ENCODE data around the gene CREBZF.
A peak's percentile ranks its signal among the peaks of the same experiment; 100 is the strongest.

Gene CREBZF, protein sequence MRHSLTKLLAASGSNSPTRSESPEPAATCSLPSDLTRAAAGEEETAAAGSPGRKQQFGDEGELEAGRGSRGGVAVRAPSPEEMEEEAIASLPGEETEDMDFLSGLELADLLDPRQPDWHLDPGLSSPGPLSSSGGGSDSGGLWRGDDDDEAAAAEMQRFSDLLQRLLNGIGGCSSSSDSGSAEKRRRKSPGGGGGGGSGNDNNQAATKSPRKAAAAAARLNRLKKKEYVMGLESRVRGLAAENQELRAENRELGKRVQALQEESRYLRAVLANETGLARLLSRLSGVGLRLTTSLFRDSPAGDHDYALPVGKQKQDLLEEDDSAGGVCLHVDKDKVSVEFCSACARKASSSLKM

DNA sequence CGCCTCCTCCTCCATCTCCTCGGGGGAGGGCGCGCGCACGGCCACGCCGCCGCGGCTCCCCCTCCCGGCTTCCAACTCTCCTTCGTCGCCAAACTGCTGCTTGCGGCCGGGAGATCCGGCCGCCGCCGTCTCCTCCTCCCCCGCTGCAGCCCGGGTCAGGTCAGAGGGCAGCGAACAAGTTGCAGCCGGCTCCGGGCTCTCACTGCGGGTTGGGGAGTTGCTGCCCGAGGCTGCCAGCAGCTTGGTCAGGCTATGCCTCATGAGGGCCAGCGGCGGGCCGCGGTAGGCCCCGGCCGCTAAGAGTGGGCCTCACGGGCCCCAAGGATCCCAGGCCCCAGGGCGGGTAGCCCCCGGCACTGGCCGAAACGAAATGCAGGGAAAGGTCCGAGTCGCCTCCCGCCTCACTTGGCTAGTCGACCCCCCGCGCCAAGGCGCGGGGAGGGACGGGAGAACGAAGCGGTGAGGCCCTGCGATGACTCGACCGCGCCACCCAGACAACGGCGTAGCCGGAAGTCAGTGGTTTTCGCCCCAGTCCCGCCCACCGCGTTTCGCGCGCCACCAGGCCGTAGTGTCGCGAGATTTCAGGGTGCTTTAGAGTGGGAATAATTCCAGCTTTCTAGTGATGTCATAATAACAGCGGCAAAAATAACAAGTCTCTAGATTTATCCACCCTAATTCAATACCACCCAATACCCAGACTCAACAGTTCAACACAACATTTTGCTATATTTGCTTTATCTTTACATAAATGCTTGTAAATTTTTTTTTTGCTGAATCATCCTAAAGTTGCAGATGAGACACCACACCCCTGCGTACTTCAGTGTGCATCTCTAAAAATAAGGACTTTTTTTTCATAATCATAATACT lies at the start of gene CREBZF:
Gene CREBZF, minus strand, starts transcription at position 515 of the 867 bp plus-strand sequence. Its CDS starts 254 bp downstream, at position 261.
- DNase-seq (ENCODE audit: low read depth) = peak; percentile 88

DNA sequence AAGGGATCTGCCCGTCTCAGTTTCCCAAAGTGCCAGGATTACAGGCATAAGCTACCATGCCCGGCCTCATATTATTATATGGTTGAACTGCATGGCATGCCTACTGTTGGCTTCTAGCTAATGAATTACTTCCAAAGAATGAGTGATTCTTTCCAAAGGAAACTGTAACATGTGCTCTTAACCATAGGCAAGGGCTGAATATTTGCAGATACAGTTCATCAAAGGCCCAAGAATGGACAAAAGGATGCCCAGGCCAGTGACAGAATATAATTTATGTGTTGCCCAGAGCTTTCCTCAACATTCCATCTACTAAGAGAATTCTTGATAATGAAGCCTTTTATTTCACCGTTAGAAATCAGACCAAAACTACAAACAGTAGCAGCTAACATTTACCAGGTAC lies 48.0 kb upstream of the CREBZF start:
- DNase-seq (ENCODE audit: low read depth) = no peak

- no peak for DNase-seq (ENCODE audit: low read depth)
These were observed 46.0 kb upstream of the CREBZF start for GRCh38 chr11:85710917-85711316.

DNA sequence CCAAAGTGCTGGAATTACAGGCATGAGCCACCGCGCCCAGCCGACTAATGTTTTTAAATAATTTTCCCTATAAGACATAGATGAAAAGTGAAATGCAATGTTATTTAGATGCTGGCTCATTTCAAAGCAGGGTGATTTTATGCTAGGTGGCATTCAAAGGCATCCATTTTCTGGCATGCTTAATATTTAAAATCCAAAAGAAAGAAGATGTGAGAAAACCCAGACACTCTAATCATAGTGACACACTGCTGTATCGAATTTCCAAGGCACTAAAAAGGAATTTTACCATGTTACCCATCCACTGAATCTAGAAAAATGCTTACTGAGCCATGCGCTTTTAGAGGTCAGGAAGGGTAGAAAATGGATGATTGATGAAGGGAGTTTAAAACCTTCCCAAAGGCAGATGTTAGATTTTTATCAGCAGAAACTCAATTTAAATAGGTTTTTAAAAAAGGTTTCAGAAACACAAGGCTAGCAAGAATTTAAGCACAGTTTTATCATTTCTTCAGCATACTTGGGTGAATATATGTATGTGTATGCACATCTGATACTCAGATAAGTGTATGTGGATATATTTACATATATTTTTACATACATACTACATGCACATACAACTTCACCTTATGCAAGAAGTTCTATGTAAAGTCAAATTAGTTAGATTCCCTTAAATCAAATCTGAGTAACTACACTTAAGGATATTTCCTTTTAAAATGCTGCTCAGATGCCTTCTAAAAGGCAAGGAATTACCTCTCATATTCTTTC lies 45.2 kb upstream of the CREBZF start:
- DNase-seq (ENCODE audit: low read depth) = no peak

- DNase-seq (ENCODE audit: low read depth) = no peak
These were observed 40.9 kb upstream of the CREBZF start for GRCh38 chr11:85705800-85706199.

DNA sequence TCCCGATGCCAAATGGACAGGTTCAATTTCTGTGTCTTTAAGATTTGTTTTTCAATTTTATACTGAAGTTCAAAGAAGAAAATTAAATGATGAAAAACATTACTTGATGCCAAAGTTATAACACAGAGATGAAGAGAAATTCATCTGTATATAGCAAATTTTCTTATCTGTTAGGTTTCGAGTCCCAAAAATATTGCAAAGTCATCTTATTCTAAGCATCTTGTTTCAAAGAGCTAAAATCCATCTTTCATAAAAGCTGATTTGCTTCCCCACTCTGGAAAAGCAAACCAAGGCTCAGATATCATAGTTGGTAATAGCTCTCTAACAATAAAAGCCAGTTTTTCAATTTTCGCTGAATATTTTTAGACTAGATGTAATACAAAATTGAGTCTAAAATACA lies 40.0 kb upstream of the CREBZF start:
- DNase-seq (ENCODE audit: low read depth) = no peak

DNA sequence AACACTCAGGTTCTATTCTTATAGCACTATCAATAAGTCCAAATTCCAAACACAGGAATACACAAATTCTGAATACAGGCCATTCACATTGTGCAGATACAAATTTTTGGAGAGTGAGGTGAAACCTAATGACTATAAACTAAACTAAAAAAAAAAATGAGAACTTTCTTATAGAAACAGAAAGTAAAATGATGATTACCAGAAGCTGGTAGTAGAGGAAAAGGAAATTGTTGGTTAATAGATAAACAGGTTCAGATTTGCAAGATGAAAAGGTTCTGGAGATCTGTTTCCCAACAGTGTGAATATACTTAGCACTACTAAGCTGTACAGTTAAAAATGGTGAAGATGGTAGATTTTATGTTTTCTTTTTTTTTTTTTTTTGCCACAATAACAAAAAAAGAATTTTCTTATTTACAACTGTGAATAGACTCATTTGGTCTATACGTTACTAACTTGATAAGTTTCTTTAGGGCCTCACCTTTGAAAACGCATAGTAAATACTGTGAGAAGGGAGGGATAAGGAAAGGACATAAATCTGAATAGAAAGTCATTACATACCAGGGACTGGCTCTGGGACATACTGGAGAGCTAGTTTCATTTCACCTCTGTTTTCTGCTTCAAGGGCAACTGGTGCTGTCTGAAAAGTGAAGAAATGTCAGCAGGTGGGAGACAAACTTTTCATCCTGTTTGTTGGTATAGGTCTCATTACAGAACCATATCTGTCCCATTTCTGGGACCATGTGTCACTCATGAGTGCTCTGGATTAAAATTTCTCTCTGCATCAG lies 35.2 kb upstream of the CREBZF start:
- no peak for DNase-seq (ENCODE audit: low read depth)

GRCh38 chr11:85698195-85698594 lies 33.3 kb upstream of the CREBZF start:
- DNase-seq (ENCODE audit: low read depth) = no peak

DNA sequence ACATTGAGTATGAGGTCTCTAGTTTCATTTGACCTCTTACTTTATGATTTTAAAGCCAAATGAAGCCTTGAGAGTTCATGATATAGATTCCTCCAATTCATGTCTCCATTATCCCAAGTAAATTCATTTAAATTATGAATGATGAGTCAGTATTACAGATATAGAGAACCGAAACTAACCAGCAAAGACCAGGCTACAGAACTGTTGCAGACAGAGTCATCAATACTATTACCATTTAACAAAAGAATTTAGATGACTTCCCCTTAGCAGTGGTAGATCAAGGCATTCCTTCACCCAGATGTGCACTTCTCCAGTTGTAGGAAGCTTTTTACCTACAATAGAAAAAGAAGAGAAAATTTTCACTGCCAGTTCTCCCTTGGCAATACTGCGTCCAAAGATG lies 32.8 kb upstream of the CREBZF start:
- DNase-seq (ENCODE audit: low read depth) = no peak

- no peak for DNase-seq (ENCODE audit: low read depth)
These were observed 30.6 kb upstream of the CREBZF start for GRCh38 chr11:85695546-85695945.

DNA sequence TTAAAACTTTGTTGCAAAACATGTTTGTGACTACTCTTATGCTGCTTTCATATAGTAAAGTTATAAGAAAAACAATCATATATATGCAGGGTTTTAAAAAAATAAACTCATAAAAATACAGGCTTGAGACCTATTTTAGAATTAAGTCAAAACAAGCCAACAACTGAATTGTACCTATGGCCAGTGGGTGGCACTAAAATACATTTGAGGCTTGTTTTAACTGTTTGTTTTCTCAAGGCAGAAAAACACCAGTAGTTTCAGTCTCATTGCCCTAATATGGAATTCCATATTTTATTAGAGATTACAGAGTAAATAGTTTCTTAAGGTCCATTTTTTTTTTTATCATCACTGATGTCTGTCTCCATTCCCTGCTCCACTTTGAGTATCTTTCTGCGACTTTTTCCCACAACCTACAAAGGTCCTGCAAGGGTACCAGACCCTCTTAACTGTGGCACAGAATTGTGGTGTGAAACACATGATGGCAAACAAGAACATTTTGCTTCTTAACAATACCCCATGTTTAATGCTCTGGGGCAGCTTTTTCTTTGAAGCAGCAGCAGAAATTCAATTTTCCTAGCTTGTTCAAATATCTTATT lies 29.6 kb upstream of the CREBZF start:
- DNase-seq (ENCODE audit: low read depth) = no peak

GRCh38 chr11:85685820-85686459 lies 21.0 kb upstream of the CREBZF start, which contains the start of gene CCDC89:
TSS of gene CCDC89 (minus strand) at chr11:85686195. CDS start at chr11:85686130, 65 bp downstream.
- DNase-seq (ENCODE audit: low read depth) = no peak

- DNase-seq (ENCODE audit: low read depth) = no peak
These were observed 20.3 kb upstream of the CREBZF start for GRCh38 chr11:85685125-85685819.

- peak; percentile 43 for DNase-seq (ENCODE audit: low read depth)
These were observed 17.7 kb upstream of the CREBZF start for GRCh38 chr11:85682330-85683305.

- no peak for DNase-seq (ENCODE audit: low read depth)
These were observed 16.0 kb upstream of the CREBZF start for GRCh38 chr11:85680897-85681296.

GRCh38 chr11:85679576-85679975 lies 14.6 kb upstream of the CREBZF start:
- no peak for DNase-seq (ENCODE audit: low read depth)

- no peak for DNase-seq (ENCODE audit: low read depth)
These were observed 8.5 kb upstream of the CREBZF start for GRCh38 chr11:85673393-85673792.

- DNase-seq (ENCODE audit: low read depth) = no peak
These were observed 7.4 kb upstream of the CREBZF start for GRCh38 chr11:85672105-85672902.
